ENCODE measurements around the gene MYH3.

The MYH3 gene

DNA sequence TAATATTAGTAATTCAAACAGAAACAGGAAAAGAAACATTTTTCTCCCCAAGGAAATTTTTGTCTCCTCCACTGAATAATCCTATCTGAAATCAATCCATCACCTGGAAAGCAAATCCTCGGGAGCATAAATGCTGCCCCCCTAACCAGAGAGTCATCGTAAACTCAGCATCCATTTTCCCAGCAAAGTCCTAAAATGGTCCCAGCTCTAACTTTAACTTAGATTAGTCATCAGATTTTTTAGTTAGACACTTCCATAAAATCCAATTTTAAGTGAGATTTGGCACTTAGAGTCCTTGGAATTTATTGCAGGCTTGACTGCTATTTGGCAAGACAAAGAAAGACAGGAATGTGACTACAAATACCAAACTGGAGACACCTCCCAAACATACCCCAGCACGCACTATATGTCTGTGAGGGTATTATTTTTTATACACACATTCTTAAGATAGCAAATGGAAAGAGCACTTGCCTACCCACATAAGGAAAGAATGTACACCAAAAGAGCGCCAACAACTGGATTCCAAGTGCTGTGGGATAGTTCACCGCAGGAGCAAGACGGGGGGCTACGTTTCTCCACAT lies 24.8 kb upstream of the MYH3 start:
- DNase-seq (ENCODE audit: low read depth, low spot score): no peak
- Histone ChIP-seq H3K36me3 (ENCODE audit: control insufficient read depth, insufficient read depth, low read length) (peaks cover 4% of the 10 kb centered on the region; the same call in 1 of the 2 replicates), H3K27ac (ENCODE audit: low read length) (no peak overlapping the region)

DNA sequence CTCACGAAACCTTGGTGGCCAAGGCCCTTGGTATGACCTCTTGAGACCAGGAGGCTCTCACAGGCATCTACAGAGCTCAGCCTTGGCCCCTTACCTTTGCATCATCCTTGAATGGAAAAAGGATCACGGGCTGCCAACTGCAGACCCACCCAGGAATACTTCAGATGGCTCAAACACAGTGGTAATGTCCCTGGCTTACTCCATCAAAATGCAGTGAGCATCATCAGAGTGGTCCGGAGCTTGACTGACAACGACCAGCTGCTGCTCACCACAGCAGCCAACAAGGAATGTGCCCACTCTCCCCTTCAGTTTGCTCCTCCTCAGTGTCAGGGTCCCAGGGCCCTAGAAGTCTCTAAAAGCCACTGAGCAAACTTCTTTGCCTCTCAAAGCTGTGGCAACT lies 17.6 kb upstream of the MYH3 start:
- no peak overlapping the region for H3K4me3 ChIP-seq (ENCODE audit: low read length)
- WGBS (ENCODE audit: insufficient coverage, insufficient read length): no CpG with 5 or more reads among the region's 4 CpGs
- H3K27ac ChIP-seq (ENCODE audit: low read length): no peak overlapping the region
- no peak for DNase-seq (ENCODE audit: low read depth, low spot score)
- no peaks in the 10 kb centered on the region for H3K4me1 ChIP-seq (ENCODE audit: control insufficient read depth, insufficient read depth, low read length)
- H3K36me3 ChIP-seq (ENCODE audit: control insufficient read depth, insufficient read depth, low read length): no peaks in the 10 kb centered on the region; the same call in 1 of the 2 replicates
- H3K27me3 ChIP-seq (ENCODE audit: control insufficient read depth, insufficient read depth, low read length): no peaks in the 10 kb centered on the region
- H3K9me3 ChIP-seq (ENCODE audit: control insufficient read depth, insufficient read depth, low read length): no peaks in the 10 kb centered on the region

More for the DNA sequence above, 24.8 kb upstream of the MYH3 start:
- no peaks in the 10 kb centered on the region for H3K27me3 ChIP-seq (ENCODE audit: control insufficient read depth, insufficient read depth, low read length)
- no peaks in the 10 kb centered on the region for H3K4me1 ChIP-seq (ENCODE audit: control insufficient read depth, insufficient read depth, low read length)
- WGBS (ENCODE audit: insufficient coverage, insufficient read length): no CpG with 5 or more reads among the region's 7 CpGs
- H3K4me3 ChIP-seq (ENCODE audit: low read length): no peak overlapping the region
- H3K9me3 ChIP-seq (ENCODE audit: control insufficient read depth, insufficient read depth, low read length): no peaks in the 10 kb centered on the region

DNA sequence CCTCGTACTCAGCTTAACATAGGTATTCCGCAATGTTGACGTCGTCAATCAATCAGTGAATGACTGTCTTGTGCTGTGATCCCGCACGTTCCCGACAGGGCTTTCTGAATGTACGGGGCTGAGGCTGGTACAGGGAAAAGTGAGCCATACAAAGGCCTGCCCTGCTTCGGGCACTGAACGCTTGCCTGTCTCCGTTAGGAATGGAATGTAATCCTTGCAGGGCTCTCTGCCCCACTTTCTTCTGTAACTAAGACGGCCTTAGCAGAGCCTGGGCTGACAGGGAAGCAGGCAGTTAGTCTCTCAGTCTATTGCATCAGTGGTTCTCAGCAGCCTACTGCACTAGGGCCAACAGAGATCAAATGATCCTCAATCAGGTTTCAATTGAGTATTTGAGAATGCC lies 16.2 kb upstream of the MYH3 start:
- DNase-seq (ENCODE audit: low read depth, low spot score): no peak
- Histone ChIP-seq H3K4me1 (ENCODE audit: control insufficient read depth, insufficient read depth, low read length) (no peaks in the 10 kb centered on the region), H3K4me3 (ENCODE audit: low read length) (no peak overlapping the region), H3K36me3 (ENCODE audit: control insufficient read depth, insufficient read depth, low read length) (no peaks in the 10 kb centered on the region; the same call in 1 of the 2 replicates), H3K27ac (ENCODE audit: low read length) (no peak overlapping the region), H3K27me3 (ENCODE audit: control insufficient read depth, insufficient read depth, low read length) (no peaks in the 10 kb centered on the region), H3K9me3 (ENCODE audit: control insufficient read depth, insufficient read depth, low read length) (no peaks in the 10 kb centered on the region)
- WGBS (ENCODE audit: insufficient coverage, insufficient read length): no CpG with 5 or more reads among the region's 12 CpGs

DNA sequence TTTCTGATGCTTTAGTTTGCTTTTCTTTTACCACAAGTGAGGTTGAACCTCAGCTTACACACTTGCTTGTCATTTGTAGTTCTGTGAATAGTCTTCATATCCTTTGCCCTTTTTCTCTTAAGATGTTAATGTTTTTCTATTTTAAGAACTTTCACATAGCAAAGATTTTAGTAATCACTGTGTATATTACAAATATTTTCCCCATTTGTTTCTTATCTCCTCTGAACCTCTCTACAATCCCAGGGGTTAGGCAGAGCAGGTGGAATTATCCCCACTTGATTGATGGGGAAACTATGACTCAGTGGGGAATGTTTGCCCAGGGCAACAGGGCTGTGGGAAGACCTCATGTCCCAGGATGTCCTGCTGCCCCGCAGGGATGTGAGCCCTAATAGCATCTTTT lies 11.7 kb upstream of the MYH3 start:
- Histone ChIP-seq H3K9me3 (ENCODE audit: control insufficient read depth, insufficient read depth, low read length) (no peaks in the 10 kb centered on the region), H3K27ac (ENCODE audit: low read length) (no peak overlapping the region), H3K4me3 (ENCODE audit: low read length) (no peak overlapping the region), H3K4me1 (ENCODE audit: control insufficient read depth, insufficient read depth, low read length) (no peaks in the 10 kb centered on the region), H3K27me3 (ENCODE audit: control insufficient read depth, insufficient read depth, low read length) (no peaks in the 10 kb centered on the region), H3K36me3 (ENCODE audit: control insufficient read depth, insufficient read depth, low read length) (no peaks in the 10 kb centered on the region)
- no peak for DNase-seq (ENCODE audit: low read depth, low spot score)
- WGBS (ENCODE audit: insufficient coverage, insufficient read length): no CpG with 5 or more reads among the region's 1 CpG

DNA sequence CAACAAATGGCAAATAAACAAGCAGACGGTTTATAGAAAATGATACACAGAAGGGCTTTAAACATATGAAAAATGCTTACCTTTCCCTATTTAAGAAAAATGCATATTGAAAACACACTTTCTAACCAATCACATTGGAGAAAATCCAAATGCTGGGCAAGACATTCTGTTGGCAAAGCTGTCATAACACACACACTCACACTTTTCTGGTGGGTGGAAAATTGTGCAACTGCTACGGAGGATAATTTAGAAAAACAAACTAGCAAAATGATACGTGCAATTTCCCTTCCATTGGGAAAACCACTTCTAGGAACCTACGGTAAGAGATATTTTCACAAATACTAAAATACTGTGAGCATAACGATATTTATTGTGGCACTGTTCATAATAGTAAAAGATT lies 9.8 kb upstream of the MYH3 start:
- H3K36me3 ChIP-seq (ENCODE audit: control insufficient read depth, insufficient read depth, low read length): no peaks in the 10 kb centered on the region
- H3K27me3 ChIP-seq (ENCODE audit: control insufficient read depth, insufficient read depth, low read length): no peaks in the 10 kb centered on the region
- WGBS (ENCODE audit: insufficient coverage, insufficient read length): no CpG with 5 or more reads among the region's 5 CpGs
- no peak for DNase-seq (ENCODE audit: low read depth, low spot score)
- H3K27ac ChIP-seq (ENCODE audit: low read length): no peak overlapping the region
- H3K4me3 ChIP-seq (ENCODE audit: low read length): no peak overlapping the region
- H3K9me3 ChIP-seq (ENCODE audit: control insufficient read depth, insufficient read depth, low read length): no peaks in the 10 kb centered on the region
- H3K4me1 ChIP-seq (ENCODE audit: control insufficient read depth, insufficient read depth, low read length): no peaks in the 10 kb centered on the region

DNA sequence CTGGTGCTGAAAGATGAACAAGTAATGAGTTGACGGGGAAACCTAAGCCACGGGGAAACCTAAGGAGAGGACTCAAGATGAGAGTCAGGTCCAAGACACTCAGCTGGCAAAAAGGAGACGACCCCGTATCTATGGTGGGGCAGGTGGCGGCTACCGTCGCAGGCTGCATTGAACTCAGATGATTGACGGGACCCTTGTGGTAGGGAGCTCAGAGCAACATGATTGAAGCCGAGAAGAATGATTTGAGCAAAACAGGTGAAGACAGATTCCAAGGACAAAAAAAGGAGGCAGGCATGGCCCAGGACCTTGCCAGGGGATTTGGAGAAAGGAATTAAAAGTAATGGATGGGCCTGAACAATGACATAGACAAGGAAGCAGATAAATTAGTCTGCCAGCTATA lies 7.5 kb upstream of the MYH3 start:
- no peaks in the 10 kb centered on the region for H3K27me3 ChIP-seq (ENCODE audit: control insufficient read depth, insufficient read depth, low read length)
- H3K9me3 ChIP-seq (ENCODE audit: control insufficient read depth, insufficient read depth, low read length): no peaks in the 10 kb centered on the region
- no peak overlapping the region for H3K27ac ChIP-seq (ENCODE audit: low read length)
- H3K4me3 ChIP-seq (ENCODE audit: low read length): no peak overlapping the region
- WGBS (ENCODE audit: insufficient coverage, insufficient read length): no CpG with 5 or more reads among the region's 9 CpGs
- H3K4me1 ChIP-seq (ENCODE audit: control insufficient read depth, insufficient read depth, low read length): no peaks in the 10 kb centered on the region
- no peak for DNase-seq (ENCODE audit: low read depth, low spot score)
- H3K36me3 ChIP-seq (ENCODE audit: control insufficient read depth, insufficient read depth, low read length): no peaks in the 10 kb centered on the region

DNA sequence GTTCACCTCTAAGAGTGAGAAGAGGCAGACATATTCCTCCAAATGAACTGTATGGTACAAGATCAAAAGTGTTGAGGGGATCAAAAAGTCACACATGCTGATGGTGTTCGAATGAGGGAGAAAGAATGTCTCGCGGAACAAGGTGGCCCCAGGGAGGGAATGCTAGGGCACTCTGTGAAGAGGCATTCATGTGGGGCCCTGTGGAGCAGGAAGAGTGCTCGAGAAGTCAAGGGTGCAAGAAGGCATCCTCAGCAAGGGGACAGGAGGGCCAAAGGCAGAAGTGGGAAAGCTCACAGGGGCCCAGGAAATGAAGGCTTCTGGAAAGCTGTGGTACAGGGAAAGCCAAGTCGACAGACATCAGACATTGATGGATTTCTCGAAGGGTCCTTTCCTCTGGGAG lies 6.1 kb upstream of the MYH3 start:
- no peak for DNase-seq (ENCODE audit: low read depth, low spot score)
- Histone ChIP-seq H3K4me1 (ENCODE audit: control insufficient read depth, insufficient read depth, low read length) (no peaks in the 10 kb centered on the region), H3K9me3 (ENCODE audit: control insufficient read depth, insufficient read depth, low read length) (no peaks in the 10 kb centered on the region), H3K27ac (ENCODE audit: low read length) (no peak overlapping the region), H3K27me3 (ENCODE audit: control insufficient read depth, insufficient read depth, low read length) (no peaks in the 10 kb centered on the region), H3K4me3 (ENCODE audit: low read length) (no peak overlapping the region), H3K36me3 (ENCODE audit: control insufficient read depth, insufficient read depth, low read length) (no peaks in the 10 kb centered on the region)
- no CpG with 5 or more reads among the region's 6 CpGs for WGBS (ENCODE audit: insufficient coverage, insufficient read length)

DNA sequence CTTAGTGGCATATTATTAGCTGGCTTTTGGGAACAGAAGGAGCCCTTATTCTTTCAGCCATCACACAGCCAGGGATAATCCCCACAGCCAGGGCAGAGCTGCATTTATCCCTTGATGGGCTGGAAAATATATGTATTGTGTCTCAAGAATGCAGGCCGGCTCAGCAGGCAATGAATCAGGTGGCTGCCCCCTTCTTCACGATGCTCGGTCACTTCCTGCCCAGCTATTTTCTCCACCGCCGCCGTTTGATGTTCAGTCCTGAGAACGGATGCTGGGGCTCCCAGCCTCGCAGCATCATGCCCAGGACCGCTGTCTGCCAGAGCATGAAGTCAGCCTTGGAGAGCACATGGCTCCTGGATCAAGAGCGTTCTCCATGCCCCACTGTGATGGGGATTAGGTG lies 4.3 kb upstream of the MYH3 start:
- Histone ChIP-seq H3K27me3 (ENCODE audit: control insufficient read depth, insufficient read depth, low read length) (no peaks in the 10 kb centered on the region), H3K4me3 (ENCODE audit: low read length) (no peak overlapping the region), H3K9me3 (ENCODE audit: control insufficient read depth, insufficient read depth, low read length) (no peaks in the 10 kb centered on the region), H3K4me1 (ENCODE audit: control insufficient read depth, insufficient read depth, low read length) (no peaks in the 10 kb centered on the region), H3K36me3 (ENCODE audit: control insufficient read depth, insufficient read depth, low read length) (no peaks in the 10 kb centered on the region), H3K27ac (ENCODE audit: low read length) (no peak overlapping the region)
- no CpG with 5 or more reads among the region's 10 CpGs for WGBS (ENCODE audit: insufficient coverage, insufficient read length)
- DNase-seq (ENCODE audit: low read depth, low spot score): no peak

DNA sequence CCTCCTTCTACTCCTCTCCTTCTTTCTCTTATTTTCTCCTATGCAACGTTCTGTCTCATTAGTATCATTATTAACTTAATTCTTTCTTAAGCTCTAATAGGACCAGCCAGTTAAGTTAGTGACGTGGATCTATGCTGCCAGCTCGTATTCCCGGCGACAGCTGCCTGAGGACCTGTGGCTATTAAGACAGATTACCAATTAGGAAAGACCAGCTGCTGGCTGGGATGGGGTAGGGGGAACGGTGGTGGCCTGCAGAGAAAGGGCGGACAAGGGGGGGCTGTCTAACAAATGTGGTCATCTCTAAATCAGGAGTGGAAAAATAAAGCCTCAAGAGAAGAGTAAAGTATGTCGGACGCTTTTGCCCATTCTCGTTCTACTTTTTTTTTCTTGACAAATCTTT lies 770 bp upstream of the MYH3 start:
- H3K9me3 ChIP-seq (ENCODE audit: control insufficient read depth, insufficient read depth, low read length): no peaks in the 10 kb centered on the region
- no peaks in the 10 kb centered on the region for H3K4me1 ChIP-seq (ENCODE audit: control insufficient read depth, insufficient read depth, low read length)
- 100% methylated on average over 1 of the region's 10 CpGs for WGBS (ENCODE audit: insufficient coverage, insufficient read length)
- no peaks in the 10 kb centered on the region for H3K27me3 ChIP-seq (ENCODE audit: control insufficient read depth, insufficient read depth, low read length)
- no peak overlapping the region for H3K27ac ChIP-seq (ENCODE audit: low read length)
- no peaks in the 10 kb centered on the region for H3K36me3 ChIP-seq (ENCODE audit: control insufficient read depth, insufficient read depth, low read length)
- no peak overlapping the region for H3K4me3 ChIP-seq (ENCODE audit: low read length)
- DNase-seq (ENCODE audit: low read depth, low spot score): no peak

DNA sequence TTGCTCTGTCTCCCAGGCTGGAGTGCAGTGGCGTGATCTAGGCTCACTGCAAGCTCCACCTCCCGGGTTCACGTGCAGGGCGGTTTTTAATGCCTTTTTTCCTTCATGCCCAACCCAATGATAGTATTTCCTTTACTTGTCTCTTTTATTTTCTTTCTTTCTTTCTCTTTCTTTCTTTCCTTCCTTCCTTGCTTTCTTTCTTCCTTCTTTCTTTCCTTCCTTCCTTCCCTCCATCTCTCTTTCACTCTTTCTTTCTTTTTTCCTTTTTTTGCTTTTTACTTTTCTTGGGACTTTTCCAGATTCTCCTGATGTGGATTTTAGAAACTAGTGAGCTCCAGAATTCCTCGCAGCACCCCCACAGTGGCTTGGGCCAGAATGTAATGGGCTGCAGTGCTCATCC lies 3.1 kb downstream of the MYH3 start:
- no peaks in the 10 kb centered on the region for H3K4me1 ChIP-seq (ENCODE audit: control insufficient read depth, insufficient read depth, low read length)
- no peaks in the 10 kb centered on the region for H3K27me3 ChIP-seq (ENCODE audit: control insufficient read depth, insufficient read depth, low read length)
- H3K36me3 ChIP-seq (ENCODE audit: control insufficient read depth, insufficient read depth, low read length): no peaks in the 10 kb centered on the region
- H3K27ac ChIP-seq (ENCODE audit: low read length): no peak overlapping the region
- no peak overlapping the region for H3K4me3 ChIP-seq (ENCODE audit: low read length)
- WGBS (ENCODE audit: insufficient coverage, insufficient read length): no CpG with 5 or more reads among the region's 5 CpGs
- H3K9me3 ChIP-seq (ENCODE audit: control insufficient read depth, insufficient read depth, low read length): no peaks in the 10 kb centered on the region
- no peak for DNase-seq (ENCODE audit: low read depth, low spot score)

DNA sequence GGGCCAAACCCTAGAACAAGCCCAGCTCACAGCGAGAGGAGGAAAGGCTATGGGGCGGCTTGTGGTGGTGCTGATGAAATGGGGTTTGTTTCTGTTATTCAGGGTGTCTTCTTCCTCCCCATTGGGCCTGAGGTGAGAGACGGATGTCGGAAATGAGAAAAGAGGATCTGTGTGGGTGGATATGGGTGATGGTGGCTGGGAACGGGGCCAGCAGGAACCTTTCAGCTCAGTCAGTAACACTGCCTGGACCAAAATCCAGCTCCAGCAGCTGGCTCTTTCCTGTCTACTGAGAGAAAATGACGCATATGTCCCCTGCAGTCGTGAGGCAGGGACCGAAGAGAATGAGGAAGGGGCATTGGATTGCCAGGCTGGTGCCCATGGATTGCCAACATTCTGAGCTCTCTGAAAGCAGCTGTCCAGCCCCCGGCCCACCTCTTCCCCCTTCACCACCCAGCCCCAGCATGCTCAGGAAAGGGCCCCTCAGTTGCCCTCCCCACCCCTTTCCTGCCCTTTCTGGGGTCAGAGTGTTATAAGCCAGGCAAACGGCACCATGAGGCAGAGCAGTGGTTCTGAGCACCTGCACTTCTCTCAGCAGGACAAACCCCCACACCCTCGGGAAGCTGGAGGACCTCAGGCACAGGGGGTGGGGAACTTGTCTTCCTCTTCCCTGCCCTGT lies 4.0 kb downstream of the MYH3 start:
- DNase-seq (ENCODE audit: low read depth, low spot score): no peak
- H3K4me1 ChIP-seq (ENCODE audit: control insufficient read depth, insufficient read depth, low read length): no peaks in the 10 kb centered on the region
- no peaks in the 10 kb centered on the region for H3K9me3 ChIP-seq (ENCODE audit: control insufficient read depth, insufficient read depth, low read length)
- no peaks in the 10 kb centered on the region for H3K27me3 ChIP-seq (ENCODE audit: control insufficient read depth, insufficient read depth, low read length)
- no peaks in the 10 kb centered on the region for H3K36me3 ChIP-seq (ENCODE audit: control insufficient read depth, insufficient read depth, low read length)
- no CpG with 5 or more reads among the region's 11 CpGs for WGBS (ENCODE audit: insufficient coverage, insufficient read length)
- H3K4me3 ChIP-seq (ENCODE audit: low read length): no peak overlapping the region
- no peak overlapping the region for H3K27ac ChIP-seq (ENCODE audit: low read length)

Measured in iPS DF 6.9 (cell line).